COR-L47 (cell line): ENCODE measurements around the gene ALG1L2.
"Not testable (repeated sequence)": the region's sequence is repeated elsewhere in the genome, so short reads cannot be mapped to it uniquely, and the experiment has no call there.

Experiments used
- DNase-seq: peaks from one replicate; lab custom pipeline; 2025; lab: John Stamatoyannopoulos, UW

ALG1L2 gene

DNA sequence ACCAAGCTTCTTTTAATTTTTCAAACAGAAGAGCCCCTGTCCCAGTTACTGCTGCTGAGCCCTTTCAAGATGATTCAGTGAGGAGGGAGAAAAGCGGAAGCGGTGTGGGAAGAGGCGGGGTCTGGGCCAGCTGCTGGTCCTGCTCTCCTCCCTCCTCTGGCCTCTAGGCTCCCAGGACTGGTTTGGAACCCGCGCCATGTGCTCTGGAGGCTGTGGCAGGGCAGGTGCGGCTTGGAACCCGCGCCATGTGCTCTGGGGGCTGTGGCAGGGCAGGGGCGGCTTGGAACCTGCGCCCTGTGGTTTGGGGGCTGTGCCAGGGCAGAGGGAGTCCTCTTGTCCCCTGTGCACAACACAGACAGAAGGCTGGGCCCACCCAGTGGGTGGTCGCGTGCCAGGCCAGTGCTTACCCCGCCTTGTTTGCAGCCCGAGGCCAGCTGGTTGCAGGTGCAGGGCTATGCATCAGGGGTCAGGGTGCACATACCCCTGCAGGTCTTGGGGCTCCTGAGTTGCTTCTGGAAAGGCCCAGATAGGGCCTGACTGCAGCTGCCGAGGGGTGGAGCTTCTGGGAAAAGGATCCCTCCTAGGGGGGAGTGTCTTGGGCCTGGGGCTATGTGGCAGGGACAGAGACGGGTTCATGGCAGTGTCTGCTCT is 12.2 kb downstream of the ALG1L2 start:
- DNase-seq: no peak

- not testable (repeated sequence) for DNase-seq
Observed at GRCh38 chr3:130094491-130094941, 12.9 kb downstream of the ALG1L2 start.

GRCh38 chr3:130095858-130096257 is 14.2 kb downstream of the ALG1L2 start:
- DNase-seq: not testable (repeated sequence)

DNA sequence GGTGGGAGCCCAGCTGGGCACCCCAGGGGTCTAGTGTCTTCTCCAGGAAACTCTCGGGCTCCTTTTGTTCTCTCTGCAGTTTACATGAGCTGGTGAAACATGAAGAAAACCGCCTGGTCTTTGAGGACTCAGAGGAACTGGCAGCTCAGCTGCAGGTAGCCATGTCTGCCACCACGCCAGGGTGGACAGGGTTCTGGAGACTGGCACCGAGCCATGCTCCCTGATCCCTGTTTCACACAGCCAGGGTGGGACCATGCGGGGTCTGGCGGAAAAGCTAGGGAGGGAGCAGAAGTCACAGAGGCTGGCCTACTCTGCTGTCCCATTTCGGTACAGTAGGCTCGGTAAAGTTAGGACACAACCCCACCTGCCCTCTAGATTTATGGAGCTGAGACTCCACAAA is 15.5 kb downstream of the ALG1L2 start:
- peak; percentile 70 for DNase-seq

GRCh38 chr3:130097690-130098638 is 16.3 kb downstream of the ALG1L2 start:
- DNase-seq: not testable (repeated sequence)

DNA sequence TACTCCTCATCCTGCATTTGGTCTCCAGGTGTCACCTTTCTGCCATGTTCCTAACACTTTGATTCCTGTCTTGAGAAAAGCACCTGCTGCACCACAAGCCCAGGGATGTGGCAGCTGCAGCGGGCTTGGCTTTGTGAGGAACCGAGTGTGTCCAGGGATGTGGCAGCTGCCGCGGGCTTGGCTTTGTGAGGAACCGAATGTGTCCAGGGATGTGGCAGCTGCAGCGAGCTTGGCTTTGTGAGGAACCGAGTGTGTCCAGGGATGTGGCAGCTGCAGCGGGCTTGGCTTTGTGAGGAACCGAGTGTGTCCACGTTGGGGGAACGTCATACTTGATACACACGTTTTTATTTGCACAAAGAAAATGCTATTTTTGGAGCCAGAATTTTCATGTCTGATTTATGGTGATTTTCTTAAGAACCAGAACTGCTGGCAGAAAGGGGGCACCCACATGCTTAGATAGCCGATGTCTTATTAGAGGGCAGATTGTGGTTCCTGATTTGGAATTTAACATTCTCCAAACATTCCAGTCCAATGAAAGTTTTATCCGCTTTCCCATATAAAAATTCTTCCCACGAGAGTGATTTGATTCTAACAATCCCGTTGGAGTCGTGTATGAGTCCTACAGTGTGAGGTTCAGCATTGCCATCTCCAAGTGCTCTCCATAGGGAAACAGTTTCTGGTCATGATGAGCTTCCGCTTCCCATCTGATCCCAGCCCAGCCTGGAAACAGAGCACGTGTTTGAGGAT is 17.2 kb downstream of the ALG1L2 start:
- not testable (repeated sequence) for DNase-seq

DNA sequence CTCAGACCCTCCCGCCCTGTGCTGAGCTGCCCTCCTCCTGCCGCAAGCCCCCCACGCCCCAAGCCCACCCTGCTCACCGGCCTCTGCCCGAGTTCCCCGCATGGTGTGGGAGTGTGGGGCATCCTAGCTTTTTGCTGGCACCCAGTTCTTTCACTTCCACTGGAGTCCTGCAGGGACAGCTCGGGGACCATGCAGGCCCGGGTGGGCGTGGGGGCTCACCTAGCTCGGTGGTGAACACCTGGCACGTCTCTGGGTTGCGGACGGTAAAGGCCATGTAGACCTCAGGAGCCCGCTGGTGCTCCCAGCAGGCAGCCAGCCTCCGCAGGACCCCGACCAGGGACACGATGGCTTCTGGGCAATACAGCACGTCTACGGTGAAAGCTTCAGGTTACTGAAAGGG is 20.9 kb downstream of the ALG1L2 start:
- DNase-seq: not testable (repeated sequence)

- DNase-seq: not testable (repeated sequence)
Observed at GRCh38 chr3:130104191-130104590, 22.6 kb downstream of the ALG1L2 start.

DNA sequence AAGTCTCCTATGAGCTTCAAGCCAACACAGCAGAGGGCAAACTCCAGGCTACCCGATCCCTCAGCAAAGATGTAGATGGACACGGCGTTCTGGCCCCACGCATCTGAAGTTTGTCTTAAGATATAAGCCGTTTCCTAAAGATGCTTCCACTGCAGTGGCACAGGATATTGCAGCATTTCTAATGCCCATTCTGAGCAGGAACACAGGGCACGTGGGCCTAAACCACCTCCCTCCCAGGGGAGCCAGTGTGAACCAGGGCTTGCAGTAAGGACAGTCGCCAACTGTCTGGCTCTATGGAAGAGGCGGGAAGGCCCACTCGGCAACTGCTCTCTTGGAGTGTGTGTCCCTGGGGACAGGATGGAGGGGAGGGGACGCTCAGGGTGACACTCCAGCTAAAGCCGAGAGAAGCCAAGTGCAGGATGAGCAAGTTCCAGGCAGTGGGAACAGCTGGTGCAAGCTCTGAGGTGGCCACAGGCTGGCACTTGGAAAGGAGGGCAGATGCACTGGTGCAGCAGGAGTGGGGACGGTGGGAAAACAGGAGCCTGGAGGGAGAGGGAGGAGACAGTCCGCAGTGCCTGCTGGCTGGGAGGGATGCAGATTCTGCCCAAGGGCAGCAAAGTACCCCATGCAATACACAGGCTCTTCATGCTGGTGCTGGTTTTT is 25.8 kb downstream of the ALG1L2 start:
- DNase-seq: not testable (repeated sequence)

DNA sequence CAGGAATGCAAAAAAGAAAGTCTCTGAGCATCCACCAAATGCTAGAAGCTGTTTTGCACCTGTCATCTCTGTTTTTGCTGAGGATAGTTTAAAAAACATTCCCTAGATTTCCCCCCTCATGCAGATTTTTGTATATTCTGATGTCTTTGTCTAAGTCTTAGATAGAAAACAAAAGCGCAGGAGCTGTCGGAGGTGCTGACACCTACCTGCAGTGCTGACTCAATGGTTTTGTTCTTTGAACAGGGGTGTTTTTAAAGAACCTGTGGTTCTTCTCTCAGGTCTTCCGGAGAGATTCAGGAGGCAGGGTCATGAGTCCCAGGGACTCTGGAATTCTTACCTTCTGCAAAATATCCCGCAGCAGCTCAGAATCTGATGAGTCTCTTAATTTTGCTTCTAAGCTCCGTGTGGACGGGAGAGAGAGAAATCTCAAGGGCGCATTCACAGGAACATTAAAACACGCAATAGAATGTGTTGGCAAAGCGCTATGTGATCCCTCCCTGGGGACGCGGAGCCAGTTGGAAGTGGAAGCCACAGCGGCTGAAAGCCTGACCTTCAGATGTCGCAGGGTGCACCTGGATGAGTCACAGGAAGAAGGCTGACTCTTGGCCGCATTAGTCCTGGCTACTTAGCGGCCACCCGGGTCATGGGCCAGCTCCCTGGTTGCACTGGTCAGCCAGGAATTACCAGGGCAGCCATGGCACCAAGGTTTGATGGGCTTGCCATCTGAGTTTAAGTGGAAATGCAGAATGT is 27.4 kb downstream of the ALG1L2 start:
- not testable (repeated sequence) for DNase-seq

- not testable (repeated sequence) for DNase-seq
Observed at GRCh38 chr3:130110386-130111169, 28.9 kb downstream of the ALG1L2 start.

- peak; percentile 100 for DNase-seq
Observed at GRCh38 chr3:130111185-130111864, 29.7 kb downstream of the ALG1L2 start.

DNA sequence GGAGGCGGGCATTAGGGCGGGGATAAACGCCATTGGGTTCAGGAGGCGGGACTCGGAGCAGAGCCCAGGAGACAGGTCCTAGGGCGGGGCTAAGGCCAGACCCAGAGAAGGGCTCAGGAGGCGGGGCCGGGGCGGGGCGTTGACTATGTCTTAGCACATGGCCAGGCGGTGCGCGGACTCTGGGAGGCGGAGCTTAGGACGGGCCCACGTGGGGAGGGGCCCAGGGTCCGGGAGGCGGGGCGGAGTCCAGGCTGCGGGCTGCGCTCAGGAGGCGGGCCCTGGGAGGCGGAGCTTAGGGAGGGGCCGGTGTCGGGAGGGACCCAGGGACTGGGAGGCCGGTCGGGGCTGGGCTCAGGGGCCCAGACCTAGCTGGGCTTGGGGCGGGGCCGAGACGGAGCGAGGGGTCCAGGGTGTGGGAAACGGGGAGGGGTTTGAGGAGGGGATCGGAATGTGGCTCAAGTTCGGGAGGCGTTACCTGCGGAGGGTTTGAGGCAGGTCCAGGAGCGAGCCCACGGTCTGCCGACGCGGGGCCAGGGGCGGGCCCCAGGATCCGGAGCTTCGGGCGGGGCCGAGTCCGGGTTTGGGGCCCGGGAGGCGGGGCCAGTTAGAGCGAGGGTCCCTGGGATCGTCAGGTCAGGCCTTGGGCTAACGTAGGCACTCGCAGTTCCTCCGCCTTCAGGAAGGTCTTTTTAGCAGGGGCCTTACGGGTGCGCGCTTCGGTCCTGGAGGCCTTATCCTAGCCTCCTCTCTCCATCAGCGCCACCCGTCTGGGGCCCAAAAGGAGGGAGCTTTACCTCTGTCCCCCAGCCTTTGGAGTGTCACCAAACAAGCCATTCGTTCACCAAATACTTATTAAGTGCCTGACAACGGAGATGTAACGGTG is 30.5 kb downstream of the ALG1L2 start:
- peak; percentile 99 for DNase-seq

DNA sequence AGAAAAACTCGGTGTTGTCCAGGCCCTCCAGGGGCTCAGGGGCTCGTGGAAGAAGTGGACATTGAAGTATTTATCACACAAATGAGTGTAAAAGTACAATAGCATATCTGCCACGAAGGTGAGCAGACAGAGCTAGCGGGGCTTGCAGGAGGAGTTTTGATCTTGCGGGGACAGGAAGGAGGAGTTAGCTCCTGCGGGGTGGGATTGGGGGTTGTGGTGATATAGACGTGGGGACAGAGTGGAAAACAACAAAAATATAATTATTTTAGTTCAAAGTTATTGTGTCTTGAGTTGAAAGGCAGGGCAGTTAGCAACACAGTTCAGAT is 31.1 kb downstream of the ALG1L2 start:
- not testable (repeated sequence) for DNase-seq

- not testable (repeated sequence) for DNase-seq
Observed at GRCh38 chr3:130115400-130115799, 33.8 kb downstream of the ALG1L2 start.

DNA sequence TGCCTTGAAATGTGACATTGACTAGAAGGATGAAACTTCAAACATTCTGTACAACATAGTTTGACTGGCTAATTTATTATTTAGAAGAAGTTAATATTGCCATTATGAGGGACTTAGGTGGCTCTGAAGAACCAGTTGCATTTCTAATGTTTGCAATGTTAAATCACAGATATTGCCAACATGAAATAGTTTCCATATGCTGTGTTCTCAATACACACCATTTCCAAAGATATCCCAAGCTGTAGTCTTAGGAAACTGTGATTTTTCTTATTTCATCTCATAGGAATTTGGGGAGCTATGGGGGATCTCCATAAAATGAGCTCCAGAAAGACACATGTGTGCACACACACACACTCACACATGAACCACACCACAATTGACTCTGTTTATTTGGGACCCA is 36.3 kb downstream of the ALG1L2 start:
- no peak for DNase-seq

DNA sequence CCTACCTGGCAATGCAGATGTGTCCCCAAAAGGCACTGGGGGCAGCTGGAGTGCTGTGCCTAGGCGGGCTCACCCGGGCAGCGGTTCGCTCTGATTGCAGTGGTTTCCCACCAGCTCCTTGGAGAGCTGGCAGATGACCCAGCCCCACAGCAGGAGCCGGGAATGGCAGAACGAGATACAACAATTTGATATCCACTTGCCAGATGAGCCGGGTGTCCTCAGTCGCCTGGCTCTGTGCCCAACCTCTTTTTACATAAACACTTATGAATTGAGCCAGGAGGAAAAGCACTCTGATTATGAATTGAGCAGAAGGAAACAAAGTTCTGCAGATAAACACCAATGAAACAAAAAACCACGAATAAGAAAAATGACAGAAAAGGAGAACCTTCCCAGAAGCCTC is 38.2 kb downstream of the ALG1L2 start:
- peak; percentile 90 for DNase-seq

GRCh38 chr3:130120291-130120690 is 38.7 kb downstream of the ALG1L2 start:
- not testable (repeated sequence) for DNase-seq
